ENCODE data around the gene GRK3. TPM values are rescaled to one million over a fixed set of nuclear protein-coding genes. Genes with fewer than 3 reads are reported as not detected.
"Not testable (repeated sequence)": the region's sequence is repeated elsewhere in the genome, so short reads cannot be mapped to it uniquely, and the experiment has no call there.

Gene GRK3
- total RNA-seq, 4 donors from 2014 or later = 0.64 to 5.3 (median 2.8) TPM

GRCh38 chr22:25621986-25622385 is 57.5 kb downstream of the GRK3 start:
- no peak for DNase-seq
- TF ChIP-seq POLR2A (IDR thresholded peaks at IDR 0.05) (no peak), CTCF (IDR thresholded peaks at IDR 0.05) (no peak)
- Histone ChIP-seq H3K27me3 (no peaks in the 10 kb centered on the region), H3K36me3 (no peaks in the 10 kb centered on the region), H3K27ac (no peak overlapping the region), H3K4me1 (peaks cover 0 to 6% (median 3%) of the 10 kb centered on the region in 3 donors), H3K4me3 (no peak overlapping the region), H3K9me3 (no peaks in the 10 kb centered on the region)
- intact Hi-C loops (cut with DNase I) = no loop called here
- WGBS, 2 donors = 76% methylated on average over 5 of the region's 7 CpGs; no CpG with 5 or more reads in 1 of the 2 donors

GRCh38 chr22:25623310-25623734 is 58.8 kb downstream of the GRK3 start:
- WGBS, 2 donors = 84 to 91% methylated on average over 8 of the region's 8 CpGs
- TF ChIP-seq POLR2A (IDR thresholded peaks at IDR 0.05) (no peak), CTCF (IDR thresholded peaks at IDR 0.05) (no peak)

GRCh38 chr22:25623851-25624250 is 59.4 kb downstream of the GRK3 start:
- H3K4me1 ChIP-seq = peaks cover 0 to 25% (median 15%) of the 10 kb centered on the region in 3 donors
- intact Hi-C loops (cut with DNase I) = no loop called here
- H3K27ac ChIP-seq = no peak overlapping the region
- no peaks in the 10 kb centered on the region for H3K27me3 ChIP-seq
- TF ChIP-seq POLR2A (IDR thresholded peaks at IDR 0.05) = no peak
- TF ChIP-seq CTCF (IDR thresholded peaks at IDR 0.05) = no peak
- no peak for DNase-seq
- no peak overlapping the region for H3K4me3 ChIP-seq
- WGBS, 2 donors = 95 to 97% methylated on average over 7 of the region's 7 CpGs
- no peaks in the 10 kb centered on the region for H3K9me3 ChIP-seq
- no peaks in the 10 kb centered on the region for H3K36me3 ChIP-seq

More at GRCh38 chr22:25623310-25623734, 58.8 kb downstream of the GRK3 start:
- H3K4me1 ChIP-seq = peaks cover 0 to 20% (median 11%) of the 10 kb centered on the region in 3 donors
- no peaks in the 10 kb centered on the region for H3K27me3 ChIP-seq
- no peaks in the 10 kb centered on the region for H3K36me3 ChIP-seq
- no peak overlapping the region for H3K4me3 ChIP-seq
- H3K9me3 ChIP-seq = no peaks in the 10 kb centered on the region
- H3K27ac ChIP-seq = no peak overlapping the region
- DNase-seq = no peak
- intact Hi-C loops (cut with DNase I) = no loop called here

- H3K9me3 ChIP-seq = no peaks in the 10 kb centered on the region
- H3K27ac ChIP-seq = no peak overlapping the region
- intact Hi-C loops (cut with DNase I) = no loop called here
- H3K4me1 ChIP-seq = peaks cover 0 to 30% (median 19%) of the 10 kb centered on the region in 3 donors
- no peak overlapping the region for H3K4me3 ChIP-seq
- DNase-seq = no peak
- 88 to 96% methylated on average over 6 of the region's 6 CpGs for WGBS, 2 donors
- H3K36me3 ChIP-seq = no peaks in the 10 kb centered on the region
- no peak for TF ChIP-seq CTCF (IDR thresholded peaks at IDR 0.05)
- H3K27me3 ChIP-seq = no peaks in the 10 kb centered on the region
These were observed 60.0 kb downstream of the GRK3 start for GRCh38 chr22:25624476-25624875.

- H3K4me3 ChIP-seq; H3K27me3 ChIP-seq; DNase-seq; H3K27ac ChIP-seq; H3K36me3 ChIP-seq; H3K9me3 ChIP-seq; intact Hi-C loops (cut with DNase I): not testable (repeated sequence)
- 77 to 79% methylated on average over 11 to 18 of the region's 20 CpGs for WGBS, 2 donors
- peaks cover 0 to 30% (median 19%) of the 10 kb centered on the region in 3 donors for H3K4me1 ChIP-seq
These were observed 61.5 kb downstream of the GRK3 start for GRCh38 chr22:25625747-25626623.
